Body of pancreas (tissue), 4 donors: Measurements from ENCODE around the gene MYBL2.

ENCODE experiments used
- CTCF ChIP-seq, 7 experiments: fragments of 450-650 bp in 4 of 7; fragments of 200-600 bp in 3 of 7; sonication (generic) in 3 of 7; IDR thresholded peaks; one replicate each; pipeline ENCODE4 v1.5.1; 2016 to 2019; ENCODE audit warnings: antibody characterized with exemption in 7 of 7
- POLR2A ChIP-seq, 3 donors: fragments of 450-650 bp; IDR thresholded peaks; one replicate each; pipeline ENCODE4 v1.6.1; 2016; ENCODE audit warnings: antibody characterized with exemption in 3 of 3, mild to moderate bottlenecking in 2 of 3

GRCh38 chr20:43695571-43695970 is 28.7 kb downstream of the MYBL2 start:
- TF ChIP-seq CTCF (IDR thresholded peaks at IDR 0.05) (no peak), POLR2A (IDR thresholded peaks at IDR 0.05) (no peak)
